ENCODE measurements around the gene KRT80. TPM values are rescaled to one million over a fixed set of nuclear protein-coding genes. Genes with fewer than 3 reads are reported as not detected.

The KRT80 gene
- total RNA-seq, 1 experiment from 2014 or later: 51.5 TPM

- peak; percentile 31 for ATAC-seq
- TF ChIP-seq CTCF (IDR thresholded peaks at IDR 0.05): no peak
- no peak; a peak in 1 of 4 replicates for TF ChIP-seq REST (IDR thresholded peaks at IDR 0.05; ENCODE audit: insufficient read depth in 1 of 2, low read depth in 2 of 2, low read length in 1 of 2)
- TF ChIP-seq POLR2AphosphoS5 (IDR thresholded peaks at IDR 0.05; ENCODE audit: low read depth, low read length): 0 out of 2 replicates have a peak, but pooled peaks have one; percentile 26
- no peaks in the 10 kb centered on the region for H3K36me3 ChIP-seq (ENCODE audit: control insufficient read depth, insufficient read depth, low read length)
Observed at GRCh38 chr12:52217223-52217622, 25.4 kb upstream of the KRT80 start.

GRCh38 chr12:52216807-52217206, 25.0 kb upstream of the KRT80 start:
- POLR2A ChIA-PET: interaction anchor here (0.7 kb wide), 1 partner anchor 680 kb away, joined by 5 read pairs; no protein-coding TSS in a partner anchor
- Histone ChIP-seq H3K27me3 (ENCODE audit: control insufficient read depth, insufficient read depth, low read length) (no peaks in the 10 kb centered on the region), H3K4me1 (ENCODE audit: control insufficient read depth, insufficient read depth, low read length) (peaks cover 50% of the 10 kb centered on the region), H3K36me3 (ENCODE audit: control insufficient read depth, insufficient read depth, low read length) (no peaks in the 10 kb centered on the region), H3K9me3 (ENCODE audit: control insufficient read depth, insufficient read depth, low read depth, low read length) (no peaks in the 10 kb centered on the region), H3K27ac (ENCODE audit: low read length) (peak overlapping the region; percentile 91), H3K4me3 (ENCODE audit: low read depth in 2 of 2, low read length in 2 of 2) (no peak overlapping the region)
- in situ Hi-C loops (cut with HindIII; ENCODE audit: low pct_unique_long_range_greater_than_20kb, low sequenced_read_pairs) (no loop called here), intact Hi-C loops (cut with micrococcal nuclease; ENCODE audit: unreplicated experiment) (no loop called here)
- CTCF ChIA-PET: interaction anchor here (1.3 kb wide), 1 partner anchor 62 kb away, joined by 16 read pairs; no protein-coding TSS in a partner anchor
- DNase-seq (ENCODE audit: low read depth, low spot score) (no peak), ATAC-seq (no peak)
- TF ChIP-seq TCF7L2 (IDR thresholded peaks at IDR 0.05; ENCODE audit: low read depth, low read length): no peak
- TF ChIP-seq SIN3A (IDR thresholded peaks at IDR 0.05; ENCODE audit: borderline replicate concordance, insufficient read depth, low read depth, low read length): no peak
- TF ChIP-seq CTCF (IDR thresholded peaks at IDR 0.05): no peak
- no peak for TF ChIP-seq REST (IDR thresholded peaks at IDR 0.05; ENCODE audit: insufficient read depth in 1 of 2, low read depth in 2 of 2, low read length in 1 of 2)
- no peak for TF ChIP-seq POLR2AphosphoS5 (IDR thresholded peaks at IDR 0.05; ENCODE audit: low read depth, low read length)
- no TSS peak for BruUV-seq (replicated peaks)

More at GRCh38 chr12:52217223-52217622, 25.4 kb upstream of the KRT80 start:
- Histone ChIP-seq H3K9me3 (ENCODE audit: control insufficient read depth, insufficient read depth, low read depth, low read length) (no peaks in the 10 kb centered on the region), H3K4me3 (ENCODE audit: low read depth in 2 of 2, low read length in 2 of 2) (no peak overlapping the region), H3K4me1 (ENCODE audit: control insufficient read depth, insufficient read depth, low read length) (peaks cover 52% of the 10 kb centered on the region), H3K27me3 (ENCODE audit: control insufficient read depth, insufficient read depth, low read length) (no peaks in the 10 kb centered on the region), H3K27ac (ENCODE audit: low read length) (peak overlapping the region; percentile 91)
- BruUV-seq (replicated peaks): no TSS peak
- in situ Hi-C loops (cut with HindIII; ENCODE audit: low pct_unique_long_range_greater_than_20kb, low sequenced_read_pairs): no loop called here
- intact Hi-C loops (cut with micrococcal nuclease; ENCODE audit: unreplicated experiment): no loop called here
- DNase-seq (ENCODE audit: low read depth, low spot score): no peak
- CTCF ChIA-PET: no interaction called here
- POLR2A ChIA-PET: interaction anchor here (0.7 kb wide), 1 partner anchor 680 kb away, joined by 5 read pairs; no protein-coding TSS in a partner anchor

Data from Panc1 (cell line).